A549 (cell line): ENCODE data around the gene DENND4B. TPM values are rescaled to one million over a fixed set of nuclear protein-coding genes. Genes with fewer than 3 reads are reported as not detected.
"Not testable (repeated sequence)": the region's sequence is repeated elsewhere in the genome, so short reads cannot be mapped to it uniquely, and the experiment has no call there.

Experiments
- ATAC-seq, 2 experiments: fragments of 200-7000 bp in 1 of 2; fragments of >200 bp in 1 of 2; cut with Nextera tagmentation in 1 of 2; cut with Tn5 transposase in 1 of 2; 3 replicates each; pipeline versions ENCODE4 v1.8.0 to v1.9.1; 2018 to 2020; ENCODE audit warnings: mild to moderate bottlenecking in 1 of 2, moderate library complexity in 1 of 2
- CTCF ChIA-PET: fragments of 300-600 bp; sonication (Branson Sonifier 250); formaldehyde crosslinking; extraction: SDS; loops from one replicate; lab custom pipeline; 2021; ENCODE audit warnings: antibody characterized with exemption, inconsistent platforms; lab: Yijun Ruan, JAX
- POLR2A ChIA-PET: fragments of 350-600 bp; formaldehyde crosslinking; extraction: SDS; loops from one replicate; lab custom pipeline; 2021; ENCODE audit warnings: antibody characterized with exemption, inconsistent platforms; lab: Yijun Ruan, JAX
- DNase-seq, 2 experiments: peaks; one replicate each; pipeline versions ENCODE4 v3.0.0 to v3.0.0-alpha.2; 2011 to 2016; ENCODE audit warnings: low read depth in 1 of 2, low spot score in 1 of 2
- FAIRE-seq: peaks from 2 replicates; lab custom pipeline; 2011; peaks lifted over from hg19 to GRCh38; lab: Jason Lieb, UNC
- H3K27ac ChIP-seq, 2 experiments: fragments of >200 bp; sonication (Bioruptor Twin); formaldehyde crosslinking; 3 replicates each; pipeline ENCODE4 v1.5.1; 2016 to 2017
- H3K4me1 ChIP-seq: fragments of >200 bp; sonication (Bioruptor Twin); formaldehyde crosslinking; 3 replicates; pipeline ENCODE4 v1.6.1; 2016
- H3K4me2 ChIP-seq: fragments of >200 bp; sonication (Bioruptor Twin); formaldehyde crosslinking; 3 replicates; pipeline ENCODE4 v1.6.1; 2016
- H3K4me3 ChIP-seq: fragments of >200 bp; sonication (Bioruptor Twin); formaldehyde crosslinking; 3 replicates; pipeline ENCODE4 v1.5.1; 2016
- H3K9me3 ChIP-seq: fragments of >200 bp; sonication (Bioruptor Twin); formaldehyde crosslinking; 3 replicates; pipeline ENCODE4 v1.6.1; 2016
- CHD4 ChIP-seq: fragments of 200-600 bp; sonication (generic); IDR thresholded peaks from 2 replicates; pipeline ENCODE4 v1.6.1; 2016; ENCODE audit warnings: antibody characterized with exemption, mild to moderate bottlenecking, borderline replicate concordance
- ESRRA ChIP-seq: fragments of 150-350 bp; IDR thresholded peaks from 2 replicates; pipeline ENCODE4 v1.6.1; 2014; ENCODE audit warnings: mild to moderate bottlenecking, low read length, borderline replicate concordance
- FOXS1 ChIP-seq: fragments of 250-450 bp; sonication (Bioruptor Pico); IDR thresholded peaks from 2 replicates; pipeline ENCODE4 v1.5.0; 2020; ENCODE audit warnings: mild to moderate bottlenecking, moderate library complexity
- JUN ChIP-seq, 2 experiments: fragments of >200 bp; sonication (Bioruptor Twin); formaldehyde crosslinking; IDR thresholded peaks; 2 replicates in 1 of 2; 3 replicates in 1 of 2; pipeline ENCODE4 v1.6.1; 2016 to 2017
- RAD21 ChIP-seq, 2 experiments: fragments of >200 bp in 1 of 2; sonication (Bioruptor Twin) in 1 of 2; formaldehyde crosslinking in 1 of 2; IDR thresholded peaks in 1 of 2; conservative IDR thresholded peaks in 1 of 2; 2 replicates in 1 of 2; 3 replicates in 1 of 2; pipeline ENCODE4 v1.6.1; 2012 to 2018; ENCODE audit warnings: inconsistent platforms in 1 of 2
- RCOR1 ChIP-seq: fragments of 150-350 bp; IDR thresholded peaks from 2 replicates; pipeline ENCODE4 v1.6.1; 2014; ENCODE audit warnings: antibody characterized with exemption, low read length, low read depth
- WGBS: methylation state at CpG from one replicate; pipeline ENCODE4 v1.1.6; 2017; ENCODE audit errors: missing lambda C conversion rate; 5-methylcytosine and 5-hydroxymethylcytosine counted together
- polyA plus RNA-seq, 4 experiments: library from polyadenylated mRNA; depleted of rRNA in 3 of 4; stranded (reverse); fragments of >200 nt; fragmentation: RNase III in 1 of 4; extraction: RNeasy Plus Mini Kit Qiagen cat#74134 plus additional on column Dnase treatment in 1 of 4; gene quantifications; 2 replicates in 3 of 4; 3 replicates in 1 of 4; pipeline ENCODE4 v1.2.3, GENCODE V29; 2011 to 2017
- TF ChIP-seq, protein P1 (sequence below): fragments of >200 bp; sonication (Bioruptor Twin); formaldehyde crosslinking; IDR thresholded peaks from 3 replicates; pipeline ENCODE4 v1.6.1; 2016
- TF ChIP-seq, protein P2 (sequence below): fragments of >200 bp; sonication (Bioruptor Twin); formaldehyde crosslinking; IDR thresholded peaks from 3 replicates; pipeline ENCODE4 v1.5.1; 2016

DENND4B gene
- polyA plus RNA-seq, 2 of the 4 experiments (the other 2 are of a cell fraction) = 18.7 to 43.3 TPM

DNA sequence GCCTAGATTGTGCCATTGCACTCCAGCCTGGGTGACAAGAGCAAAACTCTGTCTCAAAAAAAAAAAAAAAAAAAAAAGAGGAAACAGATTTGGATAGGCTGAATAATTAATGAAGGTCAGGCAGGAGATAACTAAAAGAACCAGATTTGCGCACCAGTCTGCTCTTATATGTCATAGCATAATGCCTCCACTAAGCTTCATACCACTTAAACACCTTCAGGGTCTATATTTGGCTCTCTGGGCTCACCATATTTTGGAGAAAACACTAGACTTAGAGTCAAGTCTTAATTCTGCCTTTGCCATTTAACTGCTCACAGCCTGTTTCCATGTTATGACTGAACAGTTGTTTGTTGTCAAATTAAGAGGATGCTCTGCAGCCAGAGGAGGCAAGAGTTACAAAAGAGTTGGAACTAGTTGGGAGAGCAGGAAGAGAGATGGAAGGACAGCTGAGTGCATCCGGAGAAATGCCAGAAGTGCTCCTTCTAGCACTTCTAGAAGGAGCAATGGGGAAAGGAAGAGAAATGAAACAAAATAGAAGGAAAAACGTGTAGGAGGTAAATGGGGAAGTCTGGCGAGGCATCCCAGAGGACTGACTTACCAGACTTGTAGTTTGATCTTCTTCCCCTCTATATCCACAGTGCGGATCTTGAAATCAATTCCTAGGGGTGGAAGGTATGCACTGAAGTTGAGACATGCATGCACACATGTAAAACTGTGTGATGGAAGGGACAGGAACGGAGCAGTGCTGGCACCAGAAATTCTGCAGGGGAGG is 37.8 kb upstream of the DENND4B start:
- no peak for TF ChIP-seq CHD4
- TF ChIP-seq, protein P1, sequence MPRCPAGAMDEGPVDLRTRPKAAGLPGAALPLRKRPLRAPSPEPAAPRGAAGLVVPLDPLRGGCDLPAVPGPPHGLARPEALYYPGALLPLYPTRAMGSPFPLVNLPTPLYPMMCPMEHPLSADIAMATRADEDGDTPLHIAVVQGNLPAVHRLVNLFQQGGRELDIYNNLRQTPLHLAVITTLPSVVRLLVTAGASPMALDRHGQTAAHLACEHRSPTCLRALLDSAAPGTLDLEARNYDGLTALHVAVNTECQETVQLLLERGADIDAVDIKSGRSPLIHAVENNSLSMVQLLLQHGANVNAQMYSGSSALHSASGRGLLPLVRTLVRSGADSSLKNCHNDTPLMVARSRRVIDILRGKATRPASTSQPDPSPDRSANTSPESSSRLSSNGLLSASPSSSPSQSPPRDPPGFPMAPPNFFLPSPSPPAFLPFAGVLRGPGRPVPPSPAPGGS = no peak
- TF ChIP-seq FOXS1 (CRISPR knock-in tag) = no peak
- TF ChIP-seq, protein P2, sequence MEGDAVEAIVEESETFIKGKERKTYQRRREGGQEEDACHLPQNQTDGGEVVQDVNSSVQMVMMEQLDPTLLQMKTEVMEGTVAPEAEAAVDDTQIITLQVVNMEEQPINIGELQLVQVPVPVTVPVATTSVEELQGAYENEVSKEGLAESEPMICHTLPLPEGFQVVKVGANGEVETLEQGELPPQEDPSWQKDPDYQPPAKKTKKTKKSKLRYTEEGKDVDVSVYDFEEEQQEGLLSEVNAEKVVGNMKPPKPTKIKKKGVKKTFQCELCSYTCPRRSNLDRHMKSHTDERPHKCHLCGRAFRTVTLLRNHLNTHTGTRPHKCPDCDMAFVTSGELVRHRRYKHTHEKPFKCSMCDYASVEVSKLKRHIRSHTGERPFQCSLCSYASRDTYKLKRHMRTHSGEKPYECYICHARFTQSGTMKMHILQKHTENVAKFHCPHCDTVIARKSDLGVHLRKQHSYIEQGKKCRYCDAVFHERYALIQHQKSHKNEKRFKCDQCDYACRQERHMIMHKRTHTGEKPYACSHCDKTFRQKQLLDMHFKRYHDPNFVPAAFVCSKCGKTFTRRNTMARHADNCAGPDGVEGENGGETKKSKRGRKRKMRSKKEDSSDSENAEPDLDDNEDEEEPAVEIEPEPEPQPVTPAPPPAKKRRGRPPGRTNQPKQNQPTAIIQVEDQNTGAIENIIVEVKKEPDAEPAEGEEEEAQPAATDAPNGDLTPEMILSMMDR = no peak
- TF ChIP-seq RCOR1 = no peak
- Histone ChIP-seq H3K27ac (no peak overlapping the region), H3K4me3 (no peak overlapping the region), H3K4me1 (peaks cover 10% of the 10 kb centered on the region), H3K9me3 (no peaks in the 10 kb centered on the region), H3K4me2 (peak overlapping the region; percentile 85)
- ChIA-PET POLR2A (no interaction called here), CTCF (interaction anchor here (0.6 to 5.4 kb wide), 7 partner anchors 9 to 631 kb away, joined by 3 to 90 read pairs (median 9); partner anchors contain the start of genes CREB3L4, JTB and SLC39A1)
- ATAC-seq = no peak
- 87% methylated on average over 6 of the region's 6 CpGs for WGBS
- DNase-seq = no peak
- FAIRE-seq = no peak

DNA sequence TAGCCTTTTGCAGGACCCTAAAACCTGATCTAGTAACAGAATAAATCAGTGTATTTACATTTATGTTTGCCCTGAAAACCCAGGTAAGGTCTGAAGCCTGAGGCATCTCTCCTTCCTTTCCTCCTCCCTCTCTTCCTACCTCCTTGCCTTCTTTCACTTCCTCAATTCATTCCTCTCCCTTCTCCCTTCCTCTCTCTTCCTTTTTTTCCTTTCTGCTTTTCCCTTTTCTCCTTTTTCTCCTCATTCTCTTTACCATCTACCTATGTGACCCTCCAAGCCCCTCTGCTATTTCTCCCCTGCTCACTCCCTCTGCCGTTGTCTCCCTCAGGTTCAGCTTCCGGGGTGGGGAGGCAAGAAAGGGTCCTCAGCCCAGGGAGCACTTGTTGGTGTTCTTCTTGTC is 35.2 kb upstream of the DENND4B start:
- H3K27ac ChIP-seq, H3K9me3 ChIP-seq, DNase-seq, H3K4me2 ChIP-seq, H3K4me3 ChIP-seq, FAIRE-seq, ATAC-seq: not testable (repeated sequence)
- ChIA-PET POLR2A (interaction anchor here (1.0 kb wide), 1 partner anchor 8 kb away, joined by 4 read pairs; no protein-coding TSS in a partner anchor), CTCF (interaction anchor here (1.8 kb wide), 1 partner anchor 304 kb away, joined by 4 read pairs; no protein-coding TSS in a partner anchor)
- 100% methylated on average over 2 of the region's 2 CpGs for WGBS
- peaks cover 17% of the 10 kb centered on the region for H3K4me1 ChIP-seq

DNA sequence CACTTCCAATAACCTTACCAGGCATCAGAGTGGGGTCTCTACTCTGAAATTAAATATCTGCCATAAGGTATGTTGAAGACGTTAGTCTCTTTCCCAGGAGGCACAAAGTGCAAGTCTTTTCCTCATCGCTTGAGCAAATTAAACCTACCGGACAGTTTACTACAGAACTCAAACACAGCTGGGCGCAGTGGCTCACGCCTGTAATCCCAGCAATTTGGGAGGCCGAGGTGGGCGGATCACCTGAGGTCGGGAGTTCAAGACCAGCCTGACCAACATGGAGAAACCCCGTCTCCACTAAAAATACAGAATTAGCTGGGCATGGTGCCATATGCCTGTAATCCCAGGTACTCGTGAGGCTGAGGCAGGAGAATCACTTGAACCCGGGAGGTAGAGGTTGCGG is 32.6 kb upstream of the DENND4B start:
- CTCF ChIA-PET = interaction anchor here (1.0 to 7.5 kb wide), 7 partner anchors 7 to 182 kb away, joined by 3 to 90 read pairs (median 9); partner anchors contain the start of genes CREB3L4, DENND4B and RAB13
- not testable (repeated sequence) for H3K4me2 ChIP-seq, H3K9me3 ChIP-seq, DNase-seq, ATAC-seq, FAIRE-seq, H3K27ac ChIP-seq, H3K4me3 ChIP-seq
- POLR2A ChIA-PET = interaction anchor here (3.5 to 4.4 kb wide), 2 partner anchors 12 kb away, joined by 52 to 78 read pairs; partner anchors contain the start of genes CREB3L4 and RPS27
- WGBS = 93% methylated on average over 11 of the region's 12 CpGs
- peaks cover 18% of the 10 kb centered on the region for H3K4me1 ChIP-seq

DNA sequence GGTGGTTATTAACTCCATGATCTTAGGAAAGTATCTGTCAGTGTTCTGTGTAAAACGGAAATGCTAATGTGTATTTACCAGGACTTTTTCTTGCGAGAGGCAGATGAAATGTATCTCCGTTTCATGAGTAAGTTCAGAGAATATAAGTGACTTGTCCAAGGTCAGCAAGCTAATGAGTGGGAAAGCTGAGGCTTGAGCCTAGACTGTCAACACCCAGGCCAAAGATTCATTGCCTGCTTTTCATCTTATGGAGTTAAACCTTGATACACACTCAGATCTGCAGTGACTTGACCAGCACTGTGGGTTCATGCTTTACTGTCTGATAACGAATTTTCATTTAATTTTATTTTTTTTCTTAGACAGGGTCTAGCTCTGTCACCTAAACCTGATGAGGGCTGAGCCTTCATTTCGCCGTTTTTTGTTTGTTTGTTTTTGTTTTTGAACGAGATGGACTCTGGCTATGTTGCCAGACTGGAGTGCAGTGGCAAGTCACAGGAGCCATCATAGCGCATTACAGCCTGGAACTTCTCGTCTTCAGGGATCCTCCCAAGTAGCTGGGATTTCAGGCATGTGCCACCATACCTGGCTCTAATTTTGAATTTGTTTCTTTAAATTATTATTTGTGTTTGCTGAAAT is 31.9 kb upstream of the DENND4B start:
- no peak for ATAC-seq
- H3K4me3 ChIP-seq = peak overlapping the region; percentile 92
- no peak for FAIRE-seq
- H3K27ac ChIP-seq = peak overlapping the region; percentile 88 to 95; a peak in 5 of 6 replicates
- H3K4me1 ChIP-seq = peaks cover 18% of the 10 kb centered on the region
- whole genome bisulfite sequencing = 72% methylated on average over 9 of the region's 9 CpGs
- no peak for DNase-seq
- H3K4me2 ChIP-seq = peak overlapping the region; percentile 92
- POLR2A ChIA-PET = interaction anchor here (0.9 to 4.4 kb wide), 6 partner anchors 11 to 194 kb away, joined by 3 to 78 read pairs (median 10); partner anchors contain the start of genes CREB3L4, DENND4B, RPS27 and SLC39A1
- TF ChIP-seq JUN (IDR thresholded peaks at IDR 0.05) (no peak), RAD21 (conservative IDR thresholded peaks at IDR 0.05 in 1 of 2, IDR thresholded peaks at IDR 0.05 in 1 of 2) (no peak), ESRRA (no peak)
- CTCF ChIA-PET = interaction anchor here (0.5 to 7.5 kb wide), 10 partner anchors 8 to 947 kb away, joined by 3 to 90 read pairs (median 6); partner anchors contain the start of genes CREB3L4, DENND4B and RAB13
- H3K9me3 ChIP-seq = no peaks in the 10 kb centered on the region
